Globus pallidus (tissue), 1 donor: Measurements from ENCODE around the gene ADAMTS3.
"Not testable (repeated sequence)": the region's sequence is repeated elsewhere in the genome, so short reads cannot be mapped to it uniquely, and the experiment has no call there.

ENCODE experiments used
- DNase-seq: peaks from one replicate; pipeline ENCODE4 v3.0.0-alpha.2; 2015; ENCODE audit warnings: low spot score

ADAMTS3 gene

GRCh38 chr4:72553540-72554337, 15.3 kb downstream of the ADAMTS3 start:
- no peak for DNase-seq

- no peak for DNase-seq
These were observed 16.6 kb downstream of the ADAMTS3 start for GRCh38 chr4:72552447-72552846.

- DNase-seq, result no peak
These were observed 22.6 kb downstream of the ADAMTS3 start for GRCh38 chr4:72546456-72546855.

GRCh38 chr4:72540694-72541093, 28.3 kb downstream of the ADAMTS3 start:
- DNase-seq, result not testable (repeated sequence)

- no peak for DNase-seq
These were observed 31.0 kb downstream of the ADAMTS3 start for GRCh38 chr4:72538006-72538405.

- DNase-seq, result no peak
These were observed 32.6 kb downstream of the ADAMTS3 start for GRCh38 chr4:72536443-72536842.

GRCh38 chr4:72531768-72532290, 37.2 kb downstream of the ADAMTS3 start:
- no peak for DNase-seq

GRCh38 chr4:72531322-72531721, 37.7 kb downstream of the ADAMTS3 start:
- DNase-seq, result no peak

- no peak for DNase-seq
These were observed 39.7 kb downstream of the ADAMTS3 start for GRCh38 chr4:72529148-72529822.

GRCh38 chr4:72527038-72527646, 41.9 kb downstream of the ADAMTS3 start:
- no peak for DNase-seq

GRCh38 chr4:72525938-72526337, 43.1 kb downstream of the ADAMTS3 start:
- peak; percentile 24 for DNase-seq

GRCh38 chr4:72522440-72522839, 46.6 kb downstream of the ADAMTS3 start:
- no peak for DNase-seq

- no peak for DNase-seq
These were observed 55.8 kb downstream of the ADAMTS3 start for GRCh38 chr4:72513227-72513626.

GRCh38 chr4:72507860-72508419, 61.1 kb downstream of the ADAMTS3 start:
- no peak for DNase-seq

GRCh38 chr4:72507167-72507566, 61.9 kb downstream of the ADAMTS3 start:
- DNase-seq, result no peak

GRCh38 chr4:72505314-72505744, 63.7 kb downstream of the ADAMTS3 start:
- DNase-seq, result peak; percentile 11

GRCh38 chr4:72500214-72500613, 68.8 kb downstream of the ADAMTS3 start:
- no peak for DNase-seq

GRCh38 chr4:72496119-72496518, 72.9 kb downstream of the ADAMTS3 start:
- DNase-seq, result no peak

GRCh38 chr4:72494156-72494555, 74.9 kb downstream of the ADAMTS3 start:
- no peak for DNase-seq

- DNase-seq, result no peak
These were observed 79.8 kb downstream of the ADAMTS3 start for GRCh38 chr4:72489267-72489666.

- no peak for DNase-seq
These were observed 82.0 kb downstream of the ADAMTS3 start for GRCh38 chr4:72486991-72487390.

GRCh38 chr4:72484981-72485380, 84.0 kb downstream of the ADAMTS3 start:
- DNase-seq, result no peak
